Activated CD4-positive, alpha-beta T cell treated with anti-CD3 and anti-CD28 coated beads for 24 hours (primary cell): ENCODE results near the gene QPCT.
"Not testable (repeated sequence)": the region's sequence is repeated elsewhere in the genome, so short reads cannot be mapped to it uniquely, and the experiment has no call there.

ENCODE experiments used
- DNase-seq, 2 donors: peaks; one replicate each; pipeline ENCODE4 v3.0.0-alpha.2; 2020; ENCODE audit warnings: low read depth in 2 of 2

Gene QPCT

GRCh38 chr2:37344453-37345361 is at the start of gene QPCT:
Gene QPCT, plus strand, starts transcription at chr2:37344630. Its CDS starts 102 bp downstream, at chr2:37344732.
- DNase-seq: peak in 1 of 2 donors; percentile 29

GRCh38 chr2:37294858-37295257 is 49.6 kb upstream of the QPCT start:
- not testable (repeated sequence) for DNase-seq

GRCh38 chr2:37295469-37296073 is 48.9 kb upstream of the QPCT start:
- DNase-seq: no peak

- DNase-seq: no peak
These were observed 46.8 kb upstream of the QPCT start for GRCh38 chr2:37297632-37298031.

- no peak for DNase-seq
These were observed 44.3 kb upstream of the QPCT start for GRCh38 chr2:37300146-37300545.

- DNase-seq: no peak
These were observed 43.9 kb upstream of the QPCT start for GRCh38 chr2:37300578-37300977.

- no peak for DNase-seq
These were observed 43.0 kb upstream of the QPCT start for GRCh38 chr2:37301408-37301807.

GRCh38 chr2:37302701-37303252 is 41.7 kb upstream of the QPCT start:
- no peak for DNase-seq

- no peak for DNase-seq
These were observed 38.4 kb upstream of the QPCT start for GRCh38 chr2:37306024-37306423.

GRCh38 chr2:37307500-37307899 is 36.9 kb upstream of the QPCT start:
- DNase-seq: no peak

GRCh38 chr2:37315364-37315763 is 29.1 kb upstream of the QPCT start:
- DNase-seq: no peak

- DNase-seq: no peak
These were observed 28.2 kb upstream of the QPCT start for GRCh38 chr2:37316181-37316580.

GRCh38 chr2:37317746-37318145 is 26.7 kb upstream of the QPCT start:
- no peak for DNase-seq

- no peak for DNase-seq
These were observed 26.0 kb upstream of the QPCT start for GRCh38 chr2:37318401-37318800.

- DNase-seq: no peak
These were observed 24.4 kb upstream of the QPCT start for GRCh38 chr2:37319754-37320609.

GRCh38 chr2:37321029-37321682 is 23.3 kb upstream of the QPCT start:
- DNase-seq: no peak

- no peak for DNase-seq
These were observed 22.1 kb upstream of the QPCT start for GRCh38 chr2:37322368-37322767.

- no peak for DNase-seq
These were observed 21.2 kb upstream of the QPCT start for GRCh38 chr2:37323176-37323780.

GRCh38 chr2:37323781-37324535 is 20.5 kb upstream of the QPCT start:
- no peak for DNase-seq

GRCh38 chr2:37324536-37324785 is 20.0 kb upstream of the QPCT start:
- no peak for DNase-seq
